GM10248 (cell line): ENCODE data around the gene ABCA13.

Experiments used
- CTCF ChIA-PET: fragments of 300-600 bp; sonication (Branson Sonifier 250); formaldehyde crosslinking; extraction: SDS; loops from one replicate; lab custom pipeline; 2021; ENCODE audit warnings: antibody characterized with exemption; lab: Yijun Ruan, JAX
- POLR2A ChIA-PET: fragments of 350-650 bp; sonication (Branson Sonifier 250); formaldehyde crosslinking; extraction: SDS; loops from one replicate; lab custom pipeline; 2020; ENCODE audit warnings: antibody characterized with exemption; lab: Yijun Ruan, JAX
- DNase-seq: peaks from one replicate; pipeline ENCODE4 v3.0.0; 2012; ENCODE audit errors: extremely low spot score
- TF ChIP-seq, protein P1 (sequence below): IDR thresholded peaks from 2 replicates; pipeline ENCODE4 v1.5.1; 2012; ENCODE audit warnings: mild to moderate bottlenecking, low read depth; ENCODE audit errors: extremely low read depth, missing control alignments, control extremely low read depth

Gene ABCA13

DNA sequence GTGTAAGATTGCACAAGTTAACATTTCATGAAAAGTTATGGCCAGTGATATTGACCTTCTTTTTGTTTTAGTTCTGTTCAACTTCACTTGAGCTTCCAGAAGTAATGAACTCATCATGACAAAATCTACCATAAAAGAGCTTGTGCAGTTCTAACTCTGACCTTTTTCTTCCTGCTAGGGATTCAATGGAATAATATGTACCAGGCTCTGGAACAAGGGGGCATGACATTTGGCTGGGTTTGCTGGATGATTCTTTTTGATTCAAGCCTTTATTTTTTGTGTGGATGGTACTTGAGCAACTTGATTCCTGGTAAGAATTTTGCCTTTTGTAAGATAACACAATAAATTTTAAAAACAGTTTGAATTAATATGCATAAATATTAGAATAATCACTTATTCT lies 205.0 kb downstream of the ABCA13 start:
- TF ChIP-seq, protein P1, sequence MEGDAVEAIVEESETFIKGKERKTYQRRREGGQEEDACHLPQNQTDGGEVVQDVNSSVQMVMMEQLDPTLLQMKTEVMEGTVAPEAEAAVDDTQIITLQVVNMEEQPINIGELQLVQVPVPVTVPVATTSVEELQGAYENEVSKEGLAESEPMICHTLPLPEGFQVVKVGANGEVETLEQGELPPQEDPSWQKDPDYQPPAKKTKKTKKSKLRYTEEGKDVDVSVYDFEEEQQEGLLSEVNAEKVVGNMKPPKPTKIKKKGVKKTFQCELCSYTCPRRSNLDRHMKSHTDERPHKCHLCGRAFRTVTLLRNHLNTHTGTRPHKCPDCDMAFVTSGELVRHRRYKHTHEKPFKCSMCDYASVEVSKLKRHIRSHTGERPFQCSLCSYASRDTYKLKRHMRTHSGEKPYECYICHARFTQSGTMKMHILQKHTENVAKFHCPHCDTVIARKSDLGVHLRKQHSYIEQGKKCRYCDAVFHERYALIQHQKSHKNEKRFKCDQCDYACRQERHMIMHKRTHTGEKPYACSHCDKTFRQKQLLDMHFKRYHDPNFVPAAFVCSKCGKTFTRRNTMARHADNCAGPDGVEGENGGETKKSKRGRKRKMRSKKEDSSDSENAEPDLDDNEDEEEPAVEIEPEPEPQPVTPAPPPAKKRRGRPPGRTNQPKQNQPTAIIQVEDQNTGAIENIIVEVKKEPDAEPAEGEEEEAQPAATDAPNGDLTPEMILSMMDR: no peak
- ChIA-PET POLR2A (no interaction called here), CTCF (no interaction called here)
- no peak for DNase-seq

DNA sequence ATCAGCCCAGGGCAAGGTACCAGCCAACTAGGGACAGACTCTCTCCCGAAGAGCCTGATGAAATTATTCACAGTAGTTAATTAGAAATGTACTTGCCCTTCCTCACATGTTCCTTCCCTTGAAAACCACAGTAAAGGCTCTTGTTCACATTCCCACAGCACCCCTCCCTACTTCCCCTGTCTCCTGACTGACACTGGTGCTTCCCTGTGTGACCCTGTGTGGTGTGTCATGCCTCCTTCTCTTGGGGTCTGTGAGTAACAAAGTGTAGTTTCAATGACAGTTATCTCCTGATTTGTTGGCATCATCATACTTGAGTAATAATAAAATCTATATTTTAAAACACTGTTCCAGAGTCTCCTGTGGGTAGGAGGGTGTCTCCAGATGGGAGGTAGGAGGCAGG lies 209.7 kb downstream of the ABCA13 start:
- TF ChIP-seq, protein P1: no peak
- DNase-seq: no peak
- ChIA-PET POLR2A (no interaction called here), CTCF (no interaction called here)

DNA sequence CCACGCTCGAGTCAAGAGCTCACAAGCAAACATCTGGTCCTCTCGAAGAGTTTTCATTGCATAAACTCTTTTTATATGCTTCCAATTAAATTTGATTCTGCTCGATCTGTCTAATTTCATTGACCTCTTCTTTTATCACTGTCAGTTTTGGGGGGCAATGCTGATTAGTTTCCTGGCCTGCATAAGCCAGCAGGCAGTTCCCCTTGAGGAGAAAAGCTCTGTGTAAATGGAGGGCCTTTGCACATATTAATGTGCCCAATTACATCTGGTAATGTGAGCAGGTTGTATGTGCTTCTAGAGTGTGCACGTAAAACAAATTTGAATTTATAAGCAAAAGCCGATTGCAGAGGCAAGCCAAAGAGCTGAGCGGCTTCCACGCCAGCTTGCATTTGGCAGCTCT lies 210.3 kb downstream of the ABCA13 start:
- TF ChIP-seq, protein P1: no peak
- ChIA-PET CTCF (interaction anchor here (1.1 kb wide), 1 partner anchor 22 kb away, joined by 3 read pairs; no protein-coding TSS in a partner anchor), POLR2A (no interaction called here)
- no peak for DNase-seq

DNA sequence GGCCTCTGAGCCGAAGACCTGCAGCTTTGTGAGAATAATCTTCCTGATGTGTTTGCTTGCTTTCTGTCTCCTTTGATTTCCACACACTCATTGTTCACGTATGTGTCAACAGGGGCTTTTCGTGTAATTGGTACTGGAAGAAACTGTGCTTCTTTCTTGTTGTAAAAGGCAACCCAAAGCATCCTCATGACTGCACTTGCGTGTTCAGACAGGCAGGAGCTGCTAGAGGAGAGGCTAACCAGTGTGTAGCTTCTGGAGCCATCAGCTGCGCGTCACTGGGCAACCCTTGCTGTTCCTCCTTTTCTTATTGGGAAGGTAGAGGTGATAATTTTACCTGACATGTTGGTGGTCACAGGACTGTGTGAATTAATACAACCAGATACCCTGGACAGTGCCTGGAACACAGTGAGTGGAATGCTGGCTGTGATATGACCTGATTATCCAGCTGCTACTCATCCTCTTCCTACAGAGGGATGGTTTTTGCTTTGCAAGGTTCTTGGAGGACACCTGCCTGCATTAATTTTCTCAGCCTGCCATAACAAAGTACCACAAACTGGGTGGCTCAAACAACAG lies 213.0 kb downstream of the ABCA13 start:
- TF ChIP-seq, protein P1: no peak
- no peak for DNase-seq
- CTCF ChIA-PET: no interaction called here
- POLR2A ChIA-PET: no interaction called here

DNA sequence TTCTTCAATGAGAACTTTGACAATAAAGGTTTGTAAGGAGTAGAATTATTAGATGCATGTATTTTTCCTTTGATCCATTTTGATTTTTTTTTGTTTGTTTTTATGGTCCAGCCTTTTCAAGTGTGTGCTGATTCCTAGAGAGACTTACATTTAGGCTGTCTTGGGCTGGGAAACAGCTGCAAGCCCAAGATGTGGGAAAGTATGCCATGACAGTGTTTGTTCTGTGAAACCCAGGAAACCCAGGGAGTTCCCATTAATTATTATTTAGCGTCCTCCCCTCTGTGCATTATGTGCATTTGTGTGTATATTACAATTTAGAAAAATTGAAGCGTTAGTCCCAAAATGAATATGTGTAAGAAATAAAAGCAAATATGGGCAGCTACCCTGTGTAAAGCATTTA lies 216.7 kb downstream of the ABCA13 start:
- TF ChIP-seq, protein P1: no peak
- ChIA-PET POLR2A (no interaction called here), CTCF (no interaction called here)
- DNase-seq: no peak

DNA sequence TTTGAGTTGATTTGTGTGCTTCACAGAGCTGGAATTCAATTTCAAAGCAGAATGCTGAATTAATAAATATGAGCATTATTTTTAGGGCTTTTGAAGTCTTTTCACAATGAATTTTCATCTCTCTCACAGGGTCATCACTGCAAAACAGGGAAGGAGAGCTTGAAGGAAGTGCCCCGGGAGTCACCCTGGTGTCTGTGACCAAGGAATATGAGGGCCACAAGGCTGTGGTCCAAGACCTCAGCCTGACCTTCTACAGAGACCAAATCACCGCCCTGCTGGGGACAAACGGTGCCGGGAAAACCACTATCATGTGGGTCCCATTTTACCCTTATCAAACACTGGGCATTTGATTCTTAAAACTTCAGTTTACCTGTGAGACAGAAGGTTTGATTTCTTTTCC lies 217.7 kb downstream of the ABCA13 start:
- TF ChIP-seq, protein P1: no peak
- ChIA-PET POLR2A (no interaction called here), CTCF (no interaction called here)
- no peak for DNase-seq
